ENCODE data around the gene NRAS.
"Not testable (repeated sequence)": the region's sequence is repeated elsewhere in the genome, so short reads cannot be mapped to it uniquely, and the experiment has no call there.

DNA sequence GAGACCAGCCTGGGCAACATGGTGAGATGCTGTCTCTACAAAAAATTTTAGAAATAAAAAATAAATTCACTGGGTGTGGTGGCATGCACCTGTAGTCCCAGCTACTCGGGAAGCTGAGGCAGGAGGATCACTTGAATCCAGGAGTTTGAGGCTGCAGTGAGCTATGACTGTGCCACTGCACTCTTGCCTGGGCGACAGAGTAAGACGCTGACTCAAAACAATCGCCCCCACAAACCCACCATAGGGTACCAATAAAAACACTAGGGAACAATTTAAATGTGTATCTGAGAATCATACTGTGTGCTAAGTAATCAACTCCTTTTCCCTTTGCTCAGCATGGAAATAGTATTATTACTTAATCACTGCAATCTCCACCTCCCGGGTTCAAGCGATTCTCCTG is 37.1 kb upstream of the NRAS start:
- TF ChIP-seq, protein P1, sequence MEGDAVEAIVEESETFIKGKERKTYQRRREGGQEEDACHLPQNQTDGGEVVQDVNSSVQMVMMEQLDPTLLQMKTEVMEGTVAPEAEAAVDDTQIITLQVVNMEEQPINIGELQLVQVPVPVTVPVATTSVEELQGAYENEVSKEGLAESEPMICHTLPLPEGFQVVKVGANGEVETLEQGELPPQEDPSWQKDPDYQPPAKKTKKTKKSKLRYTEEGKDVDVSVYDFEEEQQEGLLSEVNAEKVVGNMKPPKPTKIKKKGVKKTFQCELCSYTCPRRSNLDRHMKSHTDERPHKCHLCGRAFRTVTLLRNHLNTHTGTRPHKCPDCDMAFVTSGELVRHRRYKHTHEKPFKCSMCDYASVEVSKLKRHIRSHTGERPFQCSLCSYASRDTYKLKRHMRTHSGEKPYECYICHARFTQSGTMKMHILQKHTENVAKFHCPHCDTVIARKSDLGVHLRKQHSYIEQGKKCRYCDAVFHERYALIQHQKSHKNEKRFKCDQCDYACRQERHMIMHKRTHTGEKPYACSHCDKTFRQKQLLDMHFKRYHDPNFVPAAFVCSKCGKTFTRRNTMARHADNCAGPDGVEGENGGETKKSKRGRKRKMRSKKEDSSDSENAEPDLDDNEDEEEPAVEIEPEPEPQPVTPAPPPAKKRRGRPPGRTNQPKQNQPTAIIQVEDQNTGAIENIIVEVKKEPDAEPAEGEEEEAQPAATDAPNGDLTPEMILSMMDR (optimal IDR thresholded peaks at IDR 0.05 in 1 of 3, IDR thresholded peaks at IDR 0.05 in 1 of 3, conservative IDR thresholded peaks at IDR 0.05 in 1 of 3; ENCODE audit: extremely low read depth in 1 of 3, insufficient read depth in 2 of 3, low read length in 3 of 3): not testable (repeated sequence)
- not testable (repeated sequence) for TF ChIP-seq EZH2 (IDR thresholded peaks at IDR 0.05; ENCODE audit: low read length)
